Measurements from ENCODE around the gene BRF1.

BRF1 gene

GRCh38 chr14:105193916-105194782 is 106.7 kb downstream of the BRF1 start:
- DNase-seq (ENCODE audit: low read depth): no peak

GRCh38 chr14:105192866-105193731 is 107.7 kb downstream of the BRF1 start:
- DNase-seq (ENCODE audit: low read depth): no peak

- no peak for DNase-seq (ENCODE audit: low read depth)
Observed at GRCh38 chr14:105187935-105188524, 112.8 kb downstream of the BRF1 start.

- DNase-seq (ENCODE audit: low read depth): no peak
Observed at GRCh38 chr14:105187116-105187515, 113.7 kb downstream of the BRF1 start.

- DNase-seq (ENCODE audit: low read depth): no peak
Observed at GRCh38 chr14:105185973-105186372, 114.8 kb downstream of the BRF1 start.

GRCh38 chr14:105185001-105185400 is 115.8 kb downstream of the BRF1 start:
- no peak for DNase-seq (ENCODE audit: low read depth)

GRCh38 chr14:105184461-105184860 is 116.3 kb downstream of the BRF1 start:
- DNase-seq (ENCODE audit: low read depth): no peak

GRCh38 chr14:105182296-105183020 is 118.3 kb downstream of the BRF1 start:
- no peak for DNase-seq (ENCODE audit: low read depth)

GRCh38 chr14:105181549-105182295 is 119.1 kb downstream of the BRF1 start:
- DNase-seq (ENCODE audit: low read depth): no peak

- peak; percentile 83 for DNase-seq (ENCODE audit: low read depth)
Observed at GRCh38 chr14:105180592-105181548, 119.9 kb downstream of the BRF1 start, which contains the start of gene NUDT14. Gene NUDT14 (minus strand): TSS chr14:105181312. CDS start chr14:105181209, 103 bp downstream.

- DNase-seq (ENCODE audit: low read depth): no peak
Observed at GRCh38 chr14:105179191-105179590, 121.6 kb downstream of the BRF1 start.

GRCh38 chr14:105178868-105179140 is 122.0 kb downstream of the BRF1 start:
- no peak for DNase-seq (ENCODE audit: low read depth)

- no peak for DNase-seq (ENCODE audit: low read depth)
Observed at GRCh38 chr14:105178069-105178867, 122.5 kb downstream of the BRF1 start.

GRCh38 chr14:105177082-105177481 is 123.7 kb downstream of the BRF1 start:
- DNase-seq (ENCODE audit: low read depth): no peak

- no peak for DNase-seq (ENCODE audit: low read depth)
Observed at GRCh38 chr14:105176513-105176912, 124.3 kb downstream of the BRF1 start.

- DNase-seq (ENCODE audit: low read depth): no peak
Observed at GRCh38 chr14:105173901-105174894, 126.6 kb downstream of the BRF1 start.

GRCh38 chr14:105173145-105173544 is 127.7 kb downstream of the BRF1 start:
- DNase-seq (ENCODE audit: low read depth): no peak

GRCh38 chr14:105172476-105172875 is 128.3 kb downstream of the BRF1 start:
- DNase-seq (ENCODE audit: low read depth): no peak
